Body of pancreas (tissue), 4 donors: Measurements from ENCODE around the gene SMOC2.

Experiments
- CTCF ChIP-seq, 7 experiments: fragments of 450-650 bp in 4 of 7; fragments of 200-600 bp in 3 of 7; sonication (generic) in 3 of 7; IDR thresholded peaks; one replicate each; pipeline ENCODE4 v1.5.1; 2016 to 2019; ENCODE audit warnings: antibody characterized with exemption in 7 of 7
- POLR2A ChIP-seq, 3 donors: fragments of 450-650 bp; IDR thresholded peaks; one replicate each; pipeline ENCODE4 v1.6.1; 2016; ENCODE audit warnings: antibody characterized with exemption in 3 of 3, mild to moderate bottlenecking in 2 of 3

GRCh38 chr6:168515376-168515775 lies 74.4 kb downstream of the SMOC2 start:
- TF ChIP-seq CTCF (IDR thresholded peaks at IDR 0.05) (no peak), POLR2A (IDR thresholded peaks at IDR 0.05) (no peak)
